Tibial artery (tissue), 4 donors: ENCODE results near the gene SMYD3.

ENCODE experiments used
- DNase-seq, 2 donors: peaks; one replicate each; pipeline ENCODE4 v3.0.0-alpha.2; 2019
- H3K27ac ChIP-seq, 2 donors: fragments of 200-600 bp; sonication (generic) in 1 of 2; 1 replicate in 1 of 2; 2 replicates in 1 of 2; pipeline ENCODE4 v1.5.1; 2018 to 2019; ENCODE audit warnings: mild to moderate bottlenecking in 1 of 2
- H3K27me3 ChIP-seq, 2 donors: fragments of 200-600 bp; sonication (generic) in 1 of 2; one replicate each; pipeline versions ENCODE4 v1.5.1 to v1.6.0; 2016 to 2019
- H3K36me3 ChIP-seq, 3 donors: fragments of 200-600 bp; sonication (generic) in 2 of 3; one replicate each; pipeline ENCODE4 v1.5.1; 2016 to 2019; ENCODE audit warnings: mild to moderate bottlenecking in 2 of 3
- H3K4me1 ChIP-seq, 4 donors: fragments of 200-600 bp; sonication (generic) in 2 of 4; 1 replicate in 3 of 4; 2 replicates in 1 of 4; pipeline ENCODE4 v1.5.1; 2016 to 2019
- H3K4me3 ChIP-seq, 2 donors: fragments of 200-600 bp; sonication (generic) in 1 of 2; 1 replicate in 1 of 2; 2 replicates in 1 of 2; pipeline ENCODE4 v1.5.1; 2018 to 2019; ENCODE audit warnings: mild to moderate bottlenecking in 2 of 2
- H3K9me3 ChIP-seq, 3 donors: fragments of 200-600 bp; sonication (generic) in 1 of 3; one replicate each; pipeline ENCODE4 v1.5.1; 2016 to 2019
- intact Hi-C: fragments of 100-400 bp; cut with DNase I; formaldehyde crosslinking; loops from one replicate; pipeline ENCODE4 v1.15.0; 2023; ENCODE audit warnings: low total_unique reads
- TF ChIP-seq, protein P1 (sequence below), 2 experiments: fragments of 200-600 bp in 1 of 2; fragments of 450-650 bp in 1 of 2; IDR thresholded peaks; one replicate each; pipeline ENCODE4 v1.5.1; 2017 to 2019; ENCODE audit warnings: antibody characterized with exemption in 2 of 2, mild to moderate bottlenecking in 1 of 2, moderate library complexity in 1 of 2

The SMYD3 gene

DNA sequence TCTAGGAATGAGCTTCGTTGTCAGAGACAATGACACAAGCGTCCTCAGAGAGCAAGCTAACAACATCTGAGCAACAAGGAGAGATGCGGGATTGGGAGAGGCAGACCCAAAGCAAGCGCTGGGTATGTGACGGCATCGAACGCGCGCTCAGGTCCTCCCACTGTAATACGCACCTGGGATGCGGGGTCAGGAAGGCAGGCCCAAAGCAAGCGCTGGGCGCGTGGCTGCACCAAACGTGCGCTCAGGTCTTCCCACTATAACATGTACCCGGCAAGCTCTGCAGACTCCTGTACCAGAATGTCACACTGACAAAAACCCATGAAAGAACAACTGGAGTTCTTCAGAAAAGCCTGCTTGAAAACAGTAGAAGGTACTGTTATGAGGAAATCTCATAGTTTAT is 653.8 kb downstream of the SMYD3 start:
- Histone ChIP-seq H3K4me1 (no peaks in the 10 kb centered on the region), H3K27ac (no peak overlapping the region), H3K4me3 (no peak overlapping the region), H3K9me3 (peaks cover 0 to 3% (median 0%) of the 10 kb centered on the region in 3 donors), H3K27me3 (no peaks in the 10 kb centered on the region), H3K36me3 (peaks cover 0 to 7% (median 0%) of the 10 kb centered on the region in 3 donors)
- intact Hi-C loops: no loop called here
- TF ChIP-seq, protein P1, sequence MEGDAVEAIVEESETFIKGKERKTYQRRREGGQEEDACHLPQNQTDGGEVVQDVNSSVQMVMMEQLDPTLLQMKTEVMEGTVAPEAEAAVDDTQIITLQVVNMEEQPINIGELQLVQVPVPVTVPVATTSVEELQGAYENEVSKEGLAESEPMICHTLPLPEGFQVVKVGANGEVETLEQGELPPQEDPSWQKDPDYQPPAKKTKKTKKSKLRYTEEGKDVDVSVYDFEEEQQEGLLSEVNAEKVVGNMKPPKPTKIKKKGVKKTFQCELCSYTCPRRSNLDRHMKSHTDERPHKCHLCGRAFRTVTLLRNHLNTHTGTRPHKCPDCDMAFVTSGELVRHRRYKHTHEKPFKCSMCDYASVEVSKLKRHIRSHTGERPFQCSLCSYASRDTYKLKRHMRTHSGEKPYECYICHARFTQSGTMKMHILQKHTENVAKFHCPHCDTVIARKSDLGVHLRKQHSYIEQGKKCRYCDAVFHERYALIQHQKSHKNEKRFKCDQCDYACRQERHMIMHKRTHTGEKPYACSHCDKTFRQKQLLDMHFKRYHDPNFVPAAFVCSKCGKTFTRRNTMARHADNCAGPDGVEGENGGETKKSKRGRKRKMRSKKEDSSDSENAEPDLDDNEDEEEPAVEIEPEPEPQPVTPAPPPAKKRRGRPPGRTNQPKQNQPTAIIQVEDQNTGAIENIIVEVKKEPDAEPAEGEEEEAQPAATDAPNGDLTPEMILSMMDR (IDR thresholded peaks at IDR 0.05): no peak
- DNase-seq: no peak

DNA sequence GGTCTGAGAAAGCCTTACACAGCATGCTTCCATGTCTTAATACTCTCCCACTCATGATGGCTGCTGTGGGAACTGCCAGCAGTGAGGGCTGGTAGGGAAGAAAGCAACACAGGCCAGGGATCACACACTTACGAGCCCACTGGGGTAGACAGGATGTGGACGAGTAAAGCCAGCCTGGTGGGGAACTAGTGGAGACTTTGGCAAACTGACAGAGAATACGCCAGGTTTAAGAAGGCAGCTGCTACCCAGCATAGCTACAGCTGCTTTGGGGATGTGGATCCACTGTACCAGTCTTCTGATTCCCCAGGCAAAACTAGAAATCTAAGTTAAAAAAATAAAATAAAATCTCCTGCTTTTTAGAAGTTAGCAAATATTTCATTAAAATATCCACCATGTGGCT is 664.0 kb downstream of the SMYD3 start:
- Histone ChIP-seq H3K27ac (no peak overlapping the region), H3K36me3 (no peaks in the 10 kb centered on the region), H3K27me3 (no peaks in the 10 kb centered on the region), H3K4me3 (no peak overlapping the region), H3K4me1 (no peaks in the 10 kb centered on the region), H3K9me3 (no peaks in the 10 kb centered on the region)
- intact Hi-C loops: no loop called here
- TF ChIP-seq, protein P1 (IDR thresholded peaks at IDR 0.05): no peak
- DNase-seq: no peak

DNA sequence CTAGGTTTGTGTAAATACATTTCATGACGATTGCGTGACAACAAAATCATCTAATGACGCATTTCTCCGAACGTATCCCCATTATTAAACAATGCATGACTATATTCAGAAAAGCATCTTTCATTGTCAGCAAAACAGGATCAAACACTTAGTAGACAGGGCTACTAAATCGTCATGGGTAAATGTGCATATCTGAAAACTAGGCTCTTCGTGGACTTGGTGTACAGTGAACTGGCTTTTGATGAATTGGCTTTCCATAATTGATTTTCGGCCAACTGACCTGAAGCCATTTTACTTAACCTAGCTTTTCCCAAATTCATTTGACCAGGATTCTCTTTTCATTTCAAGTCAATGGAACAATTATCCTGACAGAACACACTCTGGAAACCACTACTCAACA is 665.0 kb downstream of the SMYD3 start:
- no peak for DNase-seq
- Histone ChIP-seq H3K36me3 (no peaks in the 10 kb centered on the region), H3K9me3 (no peaks in the 10 kb centered on the region), H3K4me3 (no peak overlapping the region), H3K27ac (no peak overlapping the region), H3K27me3 (no peaks in the 10 kb centered on the region), H3K4me1 (no peaks in the 10 kb centered on the region)
- intact Hi-C loops: no loop called here
- TF ChIP-seq, protein P1 (IDR thresholded peaks at IDR 0.05): no peak

DNA sequence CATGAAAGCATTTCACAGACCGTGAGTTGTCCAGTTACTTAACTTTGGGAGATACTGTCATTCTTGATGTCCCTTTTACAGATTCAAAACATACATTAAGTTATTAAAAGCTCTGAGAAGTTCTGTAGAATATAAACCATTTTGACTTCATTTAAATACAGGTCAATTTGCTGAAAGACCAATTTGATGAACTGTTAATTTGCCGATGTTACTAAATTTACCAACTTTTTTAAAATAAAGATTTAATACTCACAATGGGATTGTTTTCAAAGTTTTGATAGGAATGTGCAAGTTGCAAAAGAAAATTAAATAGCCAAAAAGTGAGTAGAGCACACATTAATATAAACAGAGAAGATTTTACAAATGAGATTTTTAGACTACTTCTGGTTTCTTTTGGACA is 666.1 kb downstream of the SMYD3 start:
- no peaks in the 10 kb centered on the region for H3K27me3 ChIP-seq
- no peaks in the 10 kb centered on the region for H3K36me3 ChIP-seq
- no peak for DNase-seq
- H3K27ac ChIP-seq: no peak overlapping the region
- intact Hi-C loops: no loop called here
- no peaks in the 10 kb centered on the region for H3K4me1 ChIP-seq
- H3K9me3 ChIP-seq: no peaks in the 10 kb centered on the region
- H3K4me3 ChIP-seq: no peak overlapping the region
- TF ChIP-seq, protein P1 (IDR thresholded peaks at IDR 0.05): no peak

DNA sequence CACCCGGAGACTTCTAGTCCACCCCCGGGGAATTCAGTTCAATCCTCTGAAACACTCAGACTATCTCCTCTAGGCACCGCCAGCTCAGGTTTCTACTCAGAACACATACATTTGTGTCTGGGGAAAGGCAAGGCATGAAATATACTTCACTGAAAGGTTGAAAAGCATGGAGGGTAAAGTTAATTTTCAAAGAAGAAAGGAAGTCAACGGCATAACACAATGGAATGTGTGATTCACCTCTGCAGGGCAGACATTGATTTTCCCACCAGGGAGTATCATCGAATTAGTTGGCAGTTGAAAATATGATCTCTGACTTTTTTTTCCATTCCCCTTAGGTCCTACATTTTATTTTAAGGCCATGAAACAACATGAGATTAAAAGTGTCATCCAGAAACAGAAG is 669.4 kb downstream of the SMYD3 start:
- Histone ChIP-seq H3K4me1 (no peaks in the 10 kb centered on the region), H3K4me3 (no peak overlapping the region), H3K27me3 (no peaks in the 10 kb centered on the region), H3K27ac (no peak overlapping the region), H3K36me3 (no peaks in the 10 kb centered on the region), H3K9me3 (no peaks in the 10 kb centered on the region)
- TF ChIP-seq, protein P1 (IDR thresholded peaks at IDR 0.05): no peak
- intact Hi-C loops: no loop called here
- DNase-seq: no peak

GRCh38 chr1:245835386-245835785 is 671.7 kb downstream of the SMYD3 start:
- Histone ChIP-seq H3K4me1 (no peaks in the 10 kb centered on the region), H3K27me3 (no peaks in the 10 kb centered on the region), H3K4me3 (no peak overlapping the region), H3K36me3 (no peaks in the 10 kb centered on the region), H3K9me3 (no peaks in the 10 kb centered on the region), H3K27ac (no peak overlapping the region)
- TF ChIP-seq, protein P1 (IDR thresholded peaks at IDR 0.05): no peak
- no peak for DNase-seq
- intact Hi-C loops: no loop called here
